ENCODE results near the gene FHDC1.

The FHDC1 gene

DNA sequence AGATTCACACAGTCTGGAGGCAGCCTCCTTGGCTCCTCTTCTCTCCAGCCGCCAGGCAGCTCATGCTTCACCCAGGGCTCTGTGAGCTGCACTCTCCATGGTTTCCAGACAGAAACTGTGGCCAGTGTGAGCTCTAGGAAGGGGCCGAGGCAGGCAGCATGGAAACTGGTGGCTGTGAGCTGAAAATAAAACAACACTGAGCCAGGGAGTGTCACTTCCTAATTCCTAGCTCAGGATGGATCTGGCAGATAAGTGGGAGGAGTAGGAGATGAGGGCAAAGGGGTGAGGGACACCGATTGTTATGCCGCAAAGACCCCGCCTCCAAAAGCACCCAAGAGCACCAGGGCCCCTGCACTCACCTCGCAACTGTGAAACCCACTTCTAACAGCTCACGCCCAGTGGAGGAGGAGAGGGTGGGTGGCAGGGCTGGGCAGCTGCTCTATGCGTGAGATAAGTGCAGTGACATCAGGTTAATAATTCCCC is 69.8 kb downstream of the FHDC1 start:
- DNase-seq (ENCODE audit: low read depth in 2 of 2), result no peak

DNA sequence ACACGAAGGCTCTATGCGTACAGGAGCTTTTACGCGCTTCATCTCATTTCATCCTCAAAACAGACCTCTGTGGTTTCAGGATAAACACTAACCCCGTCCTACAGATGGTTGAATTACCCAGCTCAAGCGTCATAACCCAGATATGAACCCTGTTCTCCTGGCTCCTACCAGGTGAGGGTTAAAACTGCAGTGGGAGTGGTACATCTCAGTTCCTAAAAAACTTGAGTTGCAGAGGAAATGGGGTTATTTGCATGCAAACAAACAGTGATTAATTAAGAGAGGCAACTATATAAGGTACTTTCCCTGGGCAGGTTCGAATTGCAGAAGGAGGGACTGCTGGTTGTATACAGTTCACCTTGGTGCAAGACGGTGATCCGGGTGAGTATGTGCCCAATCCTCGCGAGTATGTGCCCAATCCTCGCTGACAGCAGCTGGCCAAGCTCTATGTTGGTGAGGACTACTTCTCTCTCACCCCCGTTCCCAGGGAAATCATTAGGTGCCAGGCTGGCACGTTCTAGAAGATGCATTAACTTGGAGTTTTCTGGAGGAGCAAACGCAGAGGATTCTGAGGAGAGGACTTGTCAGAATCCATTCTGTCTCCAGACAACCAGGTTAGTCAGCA is 72.6 kb downstream of the FHDC1 start:
- no peak for DNase-seq (ENCODE audit: low read depth in 2 of 2)

GRCh38 chr4:153010146-153010545 is 74.0 kb downstream of the FHDC1 start:
- DNase-seq (ENCODE audit: low read depth in 2 of 2), result no peak

GRCh38 chr4:153013202-153013977 is 77.3 kb downstream of the FHDC1 start:
- DNase-seq (ENCODE audit: low read depth in 2 of 2), result no peak

GRCh38 chr4:153014460-153014859 is 78.3 kb downstream of the FHDC1 start:
- no peak for DNase-seq (ENCODE audit: low read depth in 2 of 2)

GRCh38 chr4:153016592-153016991 is 80.5 kb downstream of the FHDC1 start:
- DNase-seq (ENCODE audit: low read depth in 2 of 2), result no peak

DNA sequence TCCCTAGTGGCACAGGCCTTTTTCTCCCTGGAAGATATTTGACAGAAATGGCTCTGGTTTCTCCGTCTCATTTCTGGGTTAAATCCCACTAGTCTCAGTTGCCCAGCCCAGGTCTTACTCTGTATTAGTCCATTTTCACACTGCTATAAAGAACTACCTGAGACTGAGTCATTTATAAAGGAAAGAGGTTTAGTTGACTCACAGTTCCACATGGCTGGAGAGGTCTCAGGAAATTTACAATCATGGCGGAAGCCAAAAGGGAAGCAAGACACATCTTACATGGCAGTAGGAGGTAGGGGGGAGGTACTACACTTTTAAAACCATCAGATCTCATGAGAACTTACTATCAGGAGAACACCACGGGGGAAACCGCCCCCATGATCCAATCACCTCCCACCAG is 81.9 kb downstream of the FHDC1 start:
- no peak for DNase-seq (ENCODE audit: low read depth in 2 of 2)

GRCh38 chr4:153018684-153019083 is 82.6 kb downstream of the FHDC1 start:
- no peak for DNase-seq (ENCODE audit: low read depth in 2 of 2)

DNA sequence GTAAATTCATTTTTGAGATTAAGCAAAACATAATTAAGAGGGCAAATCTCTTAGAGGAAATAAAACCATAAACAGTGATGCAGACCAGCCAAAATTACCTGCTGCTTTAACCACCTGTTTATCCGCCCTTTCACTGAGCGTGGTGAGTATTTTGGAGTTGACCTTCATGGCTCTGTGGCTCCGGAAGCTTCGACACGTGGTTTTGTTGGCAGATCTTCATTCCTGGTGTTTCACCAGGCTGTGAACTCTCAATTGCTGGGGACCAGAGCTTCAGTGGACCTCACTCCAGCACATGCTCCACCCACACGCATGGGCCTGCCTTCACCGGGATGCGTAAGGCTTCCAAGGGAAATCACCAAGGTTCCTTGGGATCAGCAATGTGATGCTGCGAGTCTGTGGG is 83.8 kb downstream of the FHDC1 start:
- DNase-seq (ENCODE audit: low read depth in 2 of 2), result no peak

- DNase-seq (ENCODE audit: low read depth in 2 of 2), result no peak
Observed at GRCh38 chr4:153020457-153020856, 84.3 kb downstream of the FHDC1 start.

- no peak for DNase-seq (ENCODE audit: low read depth in 2 of 2)
Observed at GRCh38 chr4:153021276-153021675, 85.2 kb downstream of the FHDC1 start.

DNA sequence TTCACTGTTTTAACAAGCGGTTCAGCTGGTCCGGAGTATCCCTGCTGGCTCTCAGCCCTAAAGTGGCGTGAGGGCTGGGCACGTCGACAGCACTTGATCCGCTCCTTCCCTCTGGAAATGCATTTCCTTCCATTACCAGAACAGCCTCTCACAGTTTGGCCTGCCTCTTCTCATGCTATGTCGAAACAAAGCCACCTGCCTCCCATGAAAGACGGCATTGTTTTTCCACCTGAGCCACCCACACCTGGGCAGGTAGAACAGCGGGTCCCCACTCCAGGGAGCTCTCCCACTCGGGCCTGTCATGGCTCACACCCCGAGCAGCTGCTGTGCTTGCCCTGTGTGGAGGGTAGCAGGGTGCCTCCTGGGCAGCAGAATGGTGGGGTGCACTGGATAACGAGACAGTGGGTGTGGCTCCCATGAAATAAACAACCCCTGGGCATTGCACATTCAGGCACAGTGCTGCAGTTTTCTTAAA is 86.2 kb downstream of the FHDC1 start:
- no peak for DNase-seq (ENCODE audit: low read depth in 2 of 2)

GRCh38 chr4:153023139-153023538 is 87.0 kb downstream of the FHDC1 start:
- DNase-seq (ENCODE audit: low read depth in 2 of 2), result no peak

DNA sequence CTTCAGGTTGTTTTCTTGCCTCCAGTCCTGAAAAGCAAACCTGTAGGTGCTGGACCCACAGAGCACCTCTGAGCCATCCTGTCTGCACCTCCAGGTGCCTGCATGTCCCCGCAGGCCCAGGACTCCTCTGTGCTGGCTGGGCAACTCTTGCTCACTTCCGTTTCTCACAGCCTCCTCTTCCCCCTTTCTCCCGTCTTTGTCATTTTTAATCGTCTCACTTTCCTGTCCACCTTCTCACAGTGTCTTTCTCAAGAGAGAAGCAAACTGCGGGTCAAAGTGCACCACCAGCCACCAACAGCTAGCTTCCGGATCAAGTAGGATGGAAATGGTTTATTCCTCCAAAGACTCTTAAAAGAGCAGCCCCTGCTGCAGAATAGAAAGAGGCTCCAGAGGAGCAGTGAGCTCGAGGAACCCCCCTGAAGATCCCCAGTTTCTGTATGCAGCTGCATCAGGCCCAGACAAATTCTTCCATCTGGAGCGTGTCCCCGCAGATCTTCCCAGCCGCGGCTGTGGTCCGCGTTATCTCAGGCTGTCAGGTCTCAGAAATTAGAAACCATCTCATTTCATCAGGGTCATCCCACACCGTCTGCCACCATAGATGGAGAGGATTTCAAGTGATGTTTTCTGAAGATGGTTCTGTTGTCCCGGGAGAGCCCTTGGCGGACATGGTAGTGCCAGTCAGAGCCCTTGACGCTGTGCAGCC is 87.7 kb downstream of the FHDC1 start:
- no peak for DNase-seq (ENCODE audit: low read depth in 2 of 2)

DNA sequence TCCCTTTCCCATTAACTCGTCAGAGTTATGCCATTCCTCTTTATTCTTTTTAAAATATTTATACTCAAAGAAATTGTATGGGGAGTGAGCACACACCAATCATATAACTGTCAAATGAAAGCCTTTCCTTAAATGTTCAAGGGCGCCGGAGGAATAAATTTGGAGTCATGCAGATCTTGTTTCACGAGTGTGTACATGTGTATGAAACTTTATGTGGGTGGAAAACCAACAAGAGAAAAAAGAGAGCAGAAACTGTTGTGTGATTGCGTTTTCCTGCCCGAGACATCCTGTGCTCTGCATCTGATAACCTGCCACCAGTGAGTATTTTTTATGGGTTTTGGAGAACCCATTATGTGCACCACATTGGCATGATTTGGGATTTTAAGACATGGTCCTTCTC is 88.3 kb downstream of the FHDC1 start:
- no peak for DNase-seq (ENCODE audit: low read depth in 2 of 2)

DNA sequence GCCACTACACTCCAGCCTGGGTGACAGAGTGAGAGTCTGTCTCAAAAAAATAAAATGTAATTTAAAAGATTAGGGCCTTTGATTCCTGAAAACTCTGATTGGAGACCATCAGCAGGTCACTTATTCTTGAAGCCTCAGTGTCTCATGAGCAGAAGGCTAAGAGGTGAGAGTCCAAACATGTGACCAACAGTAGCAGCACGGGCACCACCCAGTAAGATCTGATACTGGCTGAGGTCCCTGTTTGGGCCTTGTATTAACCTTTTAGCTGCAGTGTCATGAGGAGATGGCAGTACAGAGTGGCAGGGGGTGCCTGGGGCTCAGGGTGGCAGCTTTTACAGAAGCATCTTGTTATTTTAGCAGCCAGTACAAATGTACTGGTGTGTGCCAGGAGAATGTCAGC is 89.3 kb downstream of the FHDC1 start:
- DNase-seq (ENCODE audit: low read depth in 2 of 2), result no peak

DNA sequence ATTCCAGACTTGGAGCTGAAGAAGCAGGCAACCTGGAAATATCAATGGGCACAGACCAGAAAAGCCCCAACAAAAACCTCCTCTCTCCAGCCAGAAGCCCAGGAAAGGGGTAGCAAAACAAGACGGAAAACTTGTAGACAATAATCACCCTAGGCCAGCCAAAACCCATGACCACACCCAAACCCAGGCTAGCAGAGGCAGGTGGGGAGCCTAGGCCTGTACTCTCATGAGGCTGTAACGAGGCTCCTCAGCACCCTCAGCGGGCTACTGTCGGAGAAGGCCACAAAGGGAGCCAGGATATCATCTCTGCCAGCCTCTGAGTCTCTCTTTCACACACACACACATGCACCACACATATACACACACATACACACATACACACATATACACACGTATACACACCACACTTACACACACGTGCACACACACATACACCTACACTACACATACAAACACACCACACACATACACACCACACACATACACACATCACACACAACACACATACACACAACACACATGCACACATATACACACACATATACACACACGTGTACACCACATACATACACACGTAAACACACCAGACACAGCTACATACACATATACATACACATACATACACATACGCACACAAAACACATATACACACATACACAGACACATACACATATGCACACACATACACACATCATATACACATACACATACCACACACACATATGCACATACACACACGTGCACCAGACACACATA is 90.6 kb downstream of the FHDC1 start:
- DNase-seq (ENCODE audit: low read depth in 2 of 2), result no peak

GRCh38 chr4:153027866-153028265 is 91.7 kb downstream of the FHDC1 start:
- DNase-seq (ENCODE audit: low read depth in 2 of 2), result no peak

- no peak for DNase-seq (ENCODE audit: low read depth in 2 of 2)
Observed at GRCh38 chr4:153028535-153028934, 92.4 kb downstream of the FHDC1 start.
